HCT116 (cell line): ENCODE results near the gene CCSER1.

Experiments used
- CEBPB ChIP-seq: IDR thresholded peaks from 2 replicates; pipeline ENCODE4 v1.6.1; 2012; ENCODE audit warnings: low read depth
- ELF1 ChIP-seq: IDR thresholded peaks from 2 replicates; pipeline ENCODE4 v1.6.1; 2012; ENCODE audit warnings: low read depth, borderline replicate concordance
- EZH2 ChIP-seq: fragments of 200-600 bp; sonication (generic); IDR thresholded peaks from 2 replicates; pipeline ENCODE4 v1.6.1; 2017; ENCODE audit warnings: antibody characterized with exemption, mixed run types
- EZH2phosphoT487 ChIP-seq: fragments of 200-600 bp; IDR thresholded peaks from 2 replicates; pipeline ENCODE4 v1.6.1; 2018; ENCODE audit warnings: antibody characterized with exemption, borderline replicate concordance
- POLR2A ChIP-seq: IDR thresholded peaks from 2 replicates; pipeline ENCODE4 v1.7.0; 2011; ENCODE audit warnings: borderline replicate concordance; ENCODE audit not compliant: insufficient read depth, insufficient read length; ENCODE audit errors: extremely low read depth
- POLR2AphosphoS5 ChIP-seq: IDR thresholded peaks from 2 replicates; pipeline ENCODE4 v1.6.1; 2011; ENCODE audit warnings: mild to moderate bottlenecking, low read depth, low read length, moderate library complexity
- RAD21 ChIP-seq: IDR thresholded peaks from 2 replicates; pipeline ENCODE4 v1.6.1; 2012; ENCODE audit warnings: low read depth, mild to moderate bottlenecking
- SP1 ChIP-seq: IDR thresholded peaks from 2 replicates; pipeline ENCODE4 v1.6.1; 2012; ENCODE audit warnings: low read depth
- TCF7L2 ChIP-seq: IDR thresholded peaks from 2 replicates; pipeline ENCODE4 v1.7.0; 2011; ENCODE audit warnings: borderline replicate concordance, inconsistent platforms; ENCODE audit not compliant: insufficient read depth, insufficient read length; ENCODE audit errors: extremely low read depth
- ZNF274 ChIP-seq: fragments of 200-500 bp; sonication (Bioruptor generic); IDR thresholded peaks from 2 replicates; pipeline ENCODE4 v1.6.1; 2014; ENCODE audit warnings: mild to moderate bottlenecking, low read depth, low read length, inconsistent platforms
- TF ChIP-seq, protein P1 (sequence below), 3 experiments: fragments of 200-600 bp in 1 of 3; sonication (generic) in 1 of 3; IDR thresholded peaks in 2 of 3; conservative IDR thresholded peaks in 1 of 3; 2 replicates each; pipeline ENCODE4 v1.5.1; 2012 to 2017; ENCODE audit warnings: low read depth in 2 of 3, low read length in 2 of 3, antibody characterized with exemption in 1 of 3, borderline replicate concordance in 1 of 3, control low read depth in 1 of 3, mild to moderate bottlenecking in 1 of 3, mixed read lengths in 1 of 3, mixed run types in 1 of 3, moderate library complexity in 1 of 3; ENCODE audit not compliant: insufficient read depth in 1 of 3
- TF ChIP-seq, protein P2 (sequence below): IDR thresholded peaks from 2 replicates; pipeline ENCODE4 v1.6.1; 2012
- TF ChIP-seq, protein P3 (sequence below): IDR thresholded peaks from 2 replicates; pipeline ENCODE4 v1.6.1; 2012

DNA sequence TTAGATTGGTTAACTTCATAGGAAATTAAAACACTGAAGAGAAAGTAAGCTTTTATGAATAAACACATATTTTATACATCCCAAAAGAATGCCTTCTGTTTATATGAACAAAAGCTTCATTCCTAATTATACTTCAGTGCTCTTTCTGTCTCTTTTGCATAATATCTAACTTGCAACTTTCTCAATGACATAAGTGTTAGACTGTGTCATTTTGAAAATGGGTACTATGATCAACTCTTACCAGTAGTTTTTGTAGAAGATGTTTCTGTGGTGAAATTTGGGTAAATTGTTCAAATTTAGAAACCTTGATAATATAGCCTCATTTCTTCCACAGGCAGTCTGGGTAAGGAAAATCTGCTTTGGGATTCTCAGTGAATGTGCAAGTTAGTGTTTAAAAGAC, 991.4 kb downstream of the CCSER1 start:
- TF ChIP-seq TCF7L2 (no peak), EZH2 (no peak), RAD21 (no peak), POLR2A (no peak), CEBPB (no peak), POLR2AphosphoS5 (no peak), SP1 (no peak), EZH2phosphoT487 (no peak), ZNF274 (no peak), ELF1 (no peak)
- TF ChIP-seq, protein P1, sequence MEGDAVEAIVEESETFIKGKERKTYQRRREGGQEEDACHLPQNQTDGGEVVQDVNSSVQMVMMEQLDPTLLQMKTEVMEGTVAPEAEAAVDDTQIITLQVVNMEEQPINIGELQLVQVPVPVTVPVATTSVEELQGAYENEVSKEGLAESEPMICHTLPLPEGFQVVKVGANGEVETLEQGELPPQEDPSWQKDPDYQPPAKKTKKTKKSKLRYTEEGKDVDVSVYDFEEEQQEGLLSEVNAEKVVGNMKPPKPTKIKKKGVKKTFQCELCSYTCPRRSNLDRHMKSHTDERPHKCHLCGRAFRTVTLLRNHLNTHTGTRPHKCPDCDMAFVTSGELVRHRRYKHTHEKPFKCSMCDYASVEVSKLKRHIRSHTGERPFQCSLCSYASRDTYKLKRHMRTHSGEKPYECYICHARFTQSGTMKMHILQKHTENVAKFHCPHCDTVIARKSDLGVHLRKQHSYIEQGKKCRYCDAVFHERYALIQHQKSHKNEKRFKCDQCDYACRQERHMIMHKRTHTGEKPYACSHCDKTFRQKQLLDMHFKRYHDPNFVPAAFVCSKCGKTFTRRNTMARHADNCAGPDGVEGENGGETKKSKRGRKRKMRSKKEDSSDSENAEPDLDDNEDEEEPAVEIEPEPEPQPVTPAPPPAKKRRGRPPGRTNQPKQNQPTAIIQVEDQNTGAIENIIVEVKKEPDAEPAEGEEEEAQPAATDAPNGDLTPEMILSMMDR (IDR thresholded peaks at IDR 0.05 in 2 of 3, conservative IDR thresholded peaks at IDR 0.05 in 1 of 3; ENCODE audit: borderline replicate concordance in 1 of 3, insufficient read depth in 1 of 3, low read depth in 2 of 3, low read length in 2 of 3): no peak
- TF ChIP-seq, protein P2, sequence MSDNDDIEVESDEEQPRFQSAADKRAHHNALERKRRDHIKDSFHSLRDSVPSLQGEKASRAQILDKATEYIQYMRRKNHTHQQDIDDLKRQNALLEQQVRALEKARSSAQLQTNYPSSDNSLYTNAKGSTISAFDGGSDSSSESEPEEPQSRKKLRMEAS: no peak
- TF ChIP-seq, protein P3, sequence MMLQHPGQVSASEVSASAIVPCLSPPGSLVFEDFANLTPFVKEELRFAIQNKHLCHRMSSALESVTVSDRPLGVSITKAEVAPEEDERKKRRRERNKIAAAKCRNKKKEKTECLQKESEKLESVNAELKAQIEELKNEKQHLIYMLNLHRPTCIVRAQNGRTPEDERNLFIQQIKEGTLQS: no peak
